Neuronal stem cell (in vitro differentiated cells): Measurements from ENCODE around the gene DVL3.
A peak's percentile ranks its signal among the peaks of the same experiment; 100 is the strongest.

ENCODE experiments used
- DNase-seq: peaks from one replicate; pipeline ENCODE4 v3.0.0-alpha.2; 2013; ENCODE audit warnings: low spot score
- H2AFZ ChIP-seq: one replicate; pipeline ENCODE4 v1.6.1; 2013; ENCODE audit warnings: mild to moderate bottlenecking, low read length, inconsistent platforms
- H2AK5ac ChIP-seq: 2 replicates; pipeline ENCODE4 v1.6.1; 2013; ENCODE audit warnings: low read depth, mild to moderate bottlenecking, inconsistent platforms, low read length, moderate library complexity, mixed read lengths
- H2BK120ac ChIP-seq: 2 replicates; pipeline ENCODE4 v1.6.1; 2013; ENCODE audit warnings: low read depth, mild to moderate bottlenecking, inconsistent platforms, low read length, moderate library complexity, mixed read lengths
- H2BK12ac ChIP-seq: one replicate; pipeline ENCODE4 v1.6.1; 2013; ENCODE audit warnings: low read length, inconsistent platforms
- H2BK15ac ChIP-seq: 2 replicates; pipeline ENCODE4 v1.6.1; 2013; ENCODE audit warnings: mild to moderate bottlenecking, low read length, inconsistent platforms, mixed read lengths
- H2BK5ac ChIP-seq: one replicate; pipeline ENCODE4 v1.6.1; 2013; ENCODE audit warnings: inconsistent platforms, mild to moderate bottlenecking, low read length, moderate library complexity
- H3K14ac ChIP-seq: one replicate; pipeline ENCODE4 v1.6.1; 2013; ENCODE audit warnings: low read length, inconsistent platforms
- H3K18ac ChIP-seq: 2 replicates; pipeline ENCODE4 v1.6.1; 2013; ENCODE audit warnings: low read length, inconsistent platforms
- H3K23ac ChIP-seq: 2 replicates; pipeline ENCODE4 v1.6.1; 2013; ENCODE audit warnings: low read depth, mild to moderate bottlenecking, mixed read lengths, low read length, inconsistent platforms; ENCODE audit not compliant: poor library complexity
- H3K27ac ChIP-seq: replicated peaks from 3 replicates; pipeline ENCODE4 v1.5.1; 2013; ENCODE audit warnings: low read length, inconsistent platforms
- H3K27me3 ChIP-seq, 3 experiments: 2 replicates each; pipeline ENCODE4 v1.6.1; 2013; ENCODE audit warnings: low read length in 3 of 3, mild to moderate bottlenecking in 2 of 3, inconsistent platforms in 1 of 3, low read depth in 1 of 3, mixed read lengths in 1 of 3, moderate library complexity in 1 of 3; ENCODE audit not compliant: control insufficient read depth in 3 of 3, insufficient read depth in 3 of 3
- H3K36me3 ChIP-seq, 2 donors: replicated peaks in 1 of 2; 2 replicates each; pipeline ENCODE4 v1.6.1; 2013; ENCODE audit warnings: low read length in 2 of 2; ENCODE audit not compliant: control insufficient read depth in 2 of 2, insufficient read depth in 2 of 2
- H3K4ac ChIP-seq: 2 replicates; pipeline ENCODE4 v1.6.1; 2013; ENCODE audit warnings: inconsistent platforms, mild to moderate bottlenecking, low read length, moderate library complexity
- H3K4me1 ChIP-seq, 2 donors: 1 replicate in 1 of 2; 2 replicates in 1 of 2; pipeline ENCODE4 v1.6.1; 2013; ENCODE audit warnings: low read length in 2 of 2, low read depth in 1 of 2; ENCODE audit not compliant: control insufficient read depth in 2 of 2, insufficient read depth in 1 of 2
- H3K4me2 ChIP-seq: one replicate; pipeline ENCODE4 v1.6.1; 2013; ENCODE audit warnings: mild to moderate bottlenecking, low read length, inconsistent platforms; ENCODE audit not compliant: insufficient read depth, poor library complexity, severe bottlenecking
- H3K4me3 ChIP-seq, 2 donors: 2 replicates each; pipeline ENCODE4 v1.5.1; 2013; ENCODE audit warnings: low read length in 2 of 2, mild to moderate bottlenecking in 2 of 2, inconsistent platforms in 1 of 2, moderate library complexity in 1 of 2
- H3K79me1 ChIP-seq: one replicate; pipeline ENCODE4 v1.6.1; 2013; ENCODE audit warnings: low read depth, mild to moderate bottlenecking, inconsistent platforms, low read length, moderate library complexity
- H3K9ac ChIP-seq: one replicate; pipeline ENCODE4 v1.6.1; 2013; ENCODE audit warnings: mild to moderate bottlenecking, low read depth, low read length, inconsistent platforms; ENCODE audit not compliant: poor library complexity
- H3K9me3 ChIP-seq, 2 donors: replicated peaks in 1 of 2; 2 replicates each; pipeline versions ENCODE3 to v1.6.1; 2013; ENCODE audit warnings: low read length in 2 of 2, mild to moderate bottlenecking in 2 of 2, inconsistent platforms in 1 of 2, low read depth in 1 of 2, mixed read lengths in 1 of 2, moderate library complexity in 1 of 2; ENCODE audit not compliant: control insufficient read depth in 2 of 2, insufficient read depth in 1 of 2
- H4K8ac ChIP-seq: one replicate; pipeline ENCODE4 v1.6.1; 2013; ENCODE audit warnings: low read depth, mild to moderate bottlenecking, inconsistent platforms, low read length, moderate library complexity
- H4K91ac ChIP-seq: one replicate; pipeline ENCODE4 v1.6.1; 2013; ENCODE audit warnings: low read length, low read depth, mild to moderate bottlenecking, inconsistent platforms; ENCODE audit not compliant: poor library complexity
- WGBS, 2 donors: extraction: QIAGEN DNeasy Blood & Tissue Kit; methylation state at CpG; one replicate each; pipeline ENCODE4 v1.1.7; 2013; ENCODE audit warnings: missing lambda C conversion rate in 2 of 2, mixed read lengths in 1 of 2; ENCODE audit not compliant: insufficient read length in 2 of 2, insufficient replicate concordance in 1 of 2; ENCODE audit errors: extremely low coverage in 2 of 2; 5-methylcytosine and 5-hydroxymethylcytosine counted together

DVL3 gene

GRCh38 chr3:184172681-184173373, 17.6 kb downstream of the DVL3 start:
- Histone ChIP-seq H3K27me3 (no peaks in the 10 kb centered on the region), H3K14ac (no peak overlapping the region), H3K9me3 (no peaks in the 10 kb centered on the region), H3K79me1 (peaks cover 7% of the 10 kb centered on the region), H3K9ac (no peak overlapping the region), H3K23ac (no peak overlapping the region), H3K4me2 (no peak overlapping the region), H3K36me3 (peaks cover 28 to 63% of the 10 kb centered on the region in 2 donors), H2BK12ac (no peak overlapping the region), H2BK120ac (no peak overlapping the region), H2BK15ac (no peak overlapping the region), H4K91ac (no peak overlapping the region), H3K4ac (no peak overlapping the region), H2BK5ac (no peak overlapping the region), H2AFZ (no peak overlapping the region), H3K18ac (no peak overlapping the region), H4K8ac (no peak overlapping the region), H3K27ac (no peak overlapping the region), H3K4me1 (peaks cover 15 to 16% of the 10 kb centered on the region in 2 donors), H2AK5ac (no peak overlapping the region), H3K4me3 (no peak overlapping the region)
- no CpG with 5 or more reads among the region's 5 CpGs for WGBS, 2 donors
- DNase-seq: no peak

GRCh38 chr3:184173374-184173722, 18.2 kb downstream of the DVL3 start:
- Histone ChIP-seq H3K27ac (no peak overlapping the region), H2AFZ (no peak overlapping the region)

GRCh38 chr3:184174284-184174645, 19.1 kb downstream of the DVL3 start:
- H3K14ac ChIP-seq: no peak overlapping the region
- peaks cover 15 to 18% of the 10 kb centered on the region in 2 donors for H3K4me1 ChIP-seq

More at GRCh38 chr3:184173374-184173722, 18.2 kb downstream of the DVL3 start:
- H4K91ac ChIP-seq: no peak overlapping the region
- no peak overlapping the region for H2BK120ac ChIP-seq
- no peak overlapping the region for H3K4ac ChIP-seq
- no peak overlapping the region for H3K9ac ChIP-seq
- no peak overlapping the region for H2BK15ac ChIP-seq
- no peak overlapping the region for H3K14ac ChIP-seq
- H3K9me3 ChIP-seq: no peaks in the 10 kb centered on the region
- no peak overlapping the region for H3K18ac ChIP-seq
- no peak overlapping the region for H3K4me2 ChIP-seq
- no peak overlapping the region for H3K4me3 ChIP-seq
- H2BK12ac ChIP-seq: no peak overlapping the region
- H3K36me3 ChIP-seq: peaks cover 28 to 63% of the 10 kb centered on the region in 2 donors
- no peak overlapping the region for H3K23ac ChIP-seq
- no peak overlapping the region for H2BK5ac ChIP-seq
- H3K79me1 ChIP-seq: peaks cover 9% of the 10 kb centered on the region
- H3K27me3 ChIP-seq: no peaks in the 10 kb centered on the region
- H3K4me1 ChIP-seq: peaks cover 15 to 18% of the 10 kb centered on the region in 2 donors
- DNase-seq: no peak
- no peak overlapping the region for H2AK5ac ChIP-seq
- H4K8ac ChIP-seq: no peak overlapping the region
- WGBS, 2 donors: no CpG with 5 or more reads among the region's 2 CpGs

GRCh38 chr3:184174646-184175492, 19.7 kb downstream of the DVL3 start, which contains the start of gene AP2M1:
Gene AP2M1, plus strand, starts transcription at chr3:184174855. Its CDS starts 2,139 bp downstream, at chr3:184176994.
- no peak within 1 kb of the TSS for H3K4ac ChIP-seq
- peak within 1 kb of the TSS; percentile 31 for H4K91ac ChIP-seq
- peak; percentile 98 for DNase-seq
- no peaks in the 10 kb centered on the region for H3K27me3 ChIP-seq
- no peak within 1 kb of the TSS for H4K8ac ChIP-seq
- WGBS, 2 donors: no CpG with 5 or more reads among the region's 73 CpGs
- peak within 1 kb of the TSS; percentile 88 for H2BK15ac ChIP-seq
- H2BK5ac ChIP-seq: peak within 1 kb of the TSS; percentile 99
- H3K18ac ChIP-seq: peak within 1 kb of the TSS; percentile 99
- H3K79me1 ChIP-seq: peaks cover 9% of the 10 kb centered on the region
- H3K4me3 ChIP-seq: peak within 1 kb of the TSS; percentile 99
- H3K27ac ChIP-seq: peak within 1 kb of the TSS; percentile 48
- H2BK12ac ChIP-seq: no peak within 1 kb of the TSS
- H3K23ac ChIP-seq: peak within 1 kb of the TSS; percentile 98
- peak within 1 kb of the TSS; percentile 85 for H2AK5ac ChIP-seq
- peak within 1 kb of the TSS; percentile 99 for H3K9ac ChIP-seq
- H3K9me3 ChIP-seq: no peaks in the 10 kb centered on the region
- H2BK120ac ChIP-seq: peak within 1 kb of the TSS; percentile 38
- H3K4me1 ChIP-seq: peaks cover 15 to 18% of the 10 kb centered on the region in 2 donors
- H3K4me2 ChIP-seq: peak within 1 kb of the TSS; percentile 92
- peaks cover 35 to 63% of the 10 kb centered on the region in 2 donors for H3K36me3 ChIP-seq
- H2AFZ ChIP-seq: peak within 1 kb of the TSS; percentile 96
- peak within 1 kb of the TSS; percentile 98 for H3K14ac ChIP-seq

More at GRCh38 chr3:184174284-184174645, 19.1 kb downstream of the DVL3 start:
- WGBS, 2 donors: no CpG with 5 or more reads among the region's 4 CpGs
- Histone ChIP-seq H3K4me3 (peak overlapping the region in 1 of 2 donors; percentile 99), H4K91ac (no peak overlapping the region), H4K8ac (no peak overlapping the region), H2BK120ac (no peak overlapping the region), H2BK15ac (no peak overlapping the region), H2AK5ac (no peak overlapping the region), H3K9me3 (no peaks in the 10 kb centered on the region), H3K36me3 (peaks cover 33 to 63% of the 10 kb centered on the region in 2 donors), H3K18ac (no peak overlapping the region), H2BK5ac (no peak overlapping the region), H3K23ac (no peak overlapping the region), H3K27me3 (no peaks in the 10 kb centered on the region), H3K27ac (no peak overlapping the region), H2BK12ac (no peak overlapping the region), H3K4ac (no peak overlapping the region), H3K79me1 (peaks cover 9% of the 10 kb centered on the region), H3K9ac (no peak overlapping the region), H2AFZ (peak overlapping the region; percentile 44), H3K4me2 (no peak overlapping the region)
- no peak for DNase-seq
